Stimulated activated effector memory CD8-positive, alpha-beta T cell treated with anti-CD3 and anti-CD28 coated beads, Interleukin-12 subunit alpha, Interleukin-12 subunit beta, amount 100 ng/mL, for 72 hours (primary cell): ENCODE data around the gene TEDC2.
"Not testable (repeated sequence)": the region's sequence is repeated elsewhere in the genome, so short reads cannot be mapped to it uniquely, and the experiment has no call there.

ENCODE experiments used
- ATAC-seq: fragments of 150-1000 bp; cut with Tn5 transposase; 2 replicates; pipeline ENCODE4 v1.10.0; 2021
- DNase-seq, 2 donors: peaks; one replicate each; pipeline ENCODE4 v3.0.0; 2021 to 2022; ENCODE audit warnings: low spot score in 2 of 2
- H3K27ac Mint-ChIP-seq: one replicate; pipeline ENCODE4 v1.8.0; 2022; ENCODE audit warnings: mild to moderate bottlenecking, mixed read lengths
- H3K36me3 Mint-ChIP-seq: one replicate; pipeline ENCODE4 v1.8.0; 2022; ENCODE audit warnings: mild to moderate bottlenecking, mixed read lengths
- H3K4me1 Mint-ChIP-seq: one replicate; pipeline ENCODE4 v1.8.0; 2022; ENCODE audit warnings: mixed read lengths
- H3K4me3 Mint-ChIP-seq: one replicate; pipeline ENCODE4 v1.8.0; 2022; ENCODE audit warnings: mild to moderate bottlenecking, mixed read lengths
- H3K9me3 Mint-ChIP-seq: one replicate; pipeline ENCODE4 v1.8.0; 2022; ENCODE audit warnings: mixed read lengths

The TEDC2 gene

GRCh38 chr16:2475413-2476344 is 15.8 kb downstream of the TEDC2 start:
- Mint-ChIP-seq H3K36me3 (peaks cover 13% of the 10 kb centered on the region), H3K4me3 (peak overlapping the region; percentile 71), H3K9me3 (no peaks in the 10 kb centered on the region), H3K4me1 (peaks cover 27% of the 10 kb centered on the region), H3K27ac (no peak overlapping the region)
- ATAC-seq (peak; percentile 43), DNase-seq (no peak)

GRCh38 chr16:2476345-2476720 is 16.4 kb downstream of the TEDC2 start:
- ATAC-seq (no peak), DNase-seq (no peak)
- H3K36me3 Mint-ChIP-seq, result peaks cover 13% of the 10 kb centered on the region
- H3K9me3 Mint-ChIP-seq, result no peaks in the 10 kb centered on the region
- peaks cover 27% of the 10 kb centered on the region for H3K4me1 Mint-ChIP-seq
- H3K4me3 Mint-ChIP-seq, result peak overlapping the region; percentile 71
- no peak overlapping the region for H3K27ac Mint-ChIP-seq

- Mint-ChIP-seq H3K27ac (no peak overlapping the region), H3K9me3 (no peaks in the 10 kb centered on the region)
Measured at GRCh38 chr16:2476741-2477140, 16.8 kb downstream of the TEDC2 start.

GRCh38 chr16:2477327-2477726 is 17.4 kb downstream of the TEDC2 start:
- ATAC-seq, result no peak
- DNase-seq, result no peak
- H3K9me3 Mint-ChIP-seq, result no peaks in the 10 kb centered on the region
- H3K36me3 Mint-ChIP-seq, result peaks cover 13% of the 10 kb centered on the region
- H3K4me1 Mint-ChIP-seq, result peaks cover 33% of the 10 kb centered on the region
- H3K27ac Mint-ChIP-seq, result peak overlapping the region; percentile 70
- H3K4me3 Mint-ChIP-seq, result no peak overlapping the region

More at GRCh38 chr16:2476741-2477140, 16.8 kb downstream of the TEDC2 start:
- H3K4me3 Mint-ChIP-seq, result peak overlapping the region; percentile 71
- no peak for DNase-seq
- peaks cover 27% of the 10 kb centered on the region for H3K4me1 Mint-ChIP-seq
- no peak for ATAC-seq
- peaks cover 13% of the 10 kb centered on the region for H3K36me3 Mint-ChIP-seq

GRCh38 chr16:2478279-2478678 is 18.4 kb downstream of the TEDC2 start:
- no peak for ATAC-seq
- no peak overlapping the region for H3K4me3 Mint-ChIP-seq
- H3K4me1 Mint-ChIP-seq, result peaks cover 35% of the 10 kb centered on the region
- no peaks in the 10 kb centered on the region for H3K9me3 Mint-ChIP-seq
- H3K27ac Mint-ChIP-seq, result no peak overlapping the region
- DNase-seq, result no peak
- peaks cover 13% of the 10 kb centered on the region for H3K36me3 Mint-ChIP-seq

DNA sequence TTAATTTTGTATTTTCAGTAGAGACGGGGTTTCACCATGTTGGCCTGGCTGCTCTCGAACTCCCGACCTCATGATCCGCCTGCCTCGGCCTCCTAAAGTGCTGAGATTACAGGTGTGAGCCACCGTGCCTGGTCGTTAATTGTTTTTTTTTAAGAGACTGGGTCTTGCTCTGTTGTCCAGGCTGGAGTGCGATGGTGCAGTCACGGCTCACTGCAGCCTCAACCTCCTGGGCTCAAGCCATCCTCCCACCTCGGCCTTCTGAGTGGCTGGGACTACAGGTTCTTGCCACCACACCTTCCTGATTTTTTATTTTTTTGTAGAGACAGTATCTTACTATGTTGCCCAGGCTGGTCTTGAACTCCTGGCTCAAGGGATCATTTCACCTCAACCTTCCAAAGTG is 20.1 kb downstream of the TEDC2 start:
- ATAC-seq, DNase-seq: not testable (repeated sequence)
- H3K36me3 Mint-ChIP-seq, result peaks cover 13% of the 10 kb centered on the region

DNA sequence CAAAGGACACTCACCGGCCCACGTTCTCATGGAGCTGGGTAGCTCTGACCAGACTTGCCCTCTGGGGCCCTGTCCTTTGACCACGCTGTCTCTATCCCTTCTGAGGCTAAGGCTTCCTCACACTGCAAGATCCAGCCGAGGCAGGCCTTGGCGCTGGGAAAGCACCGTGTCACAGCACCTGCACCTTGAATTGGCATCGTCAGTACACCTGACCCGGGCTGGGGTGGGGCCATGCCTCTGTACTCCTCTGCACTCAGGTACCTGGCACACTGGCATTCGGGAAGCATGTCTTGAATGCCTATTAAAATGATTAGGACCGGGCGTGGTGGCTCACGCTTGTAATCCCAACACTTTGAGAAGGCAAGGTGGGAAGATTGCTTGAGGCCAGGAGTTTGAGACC is 21.0 kb downstream of the TEDC2 start:
- Mint-ChIP-seq H3K36me3 (peaks cover 13% of the 10 kb centered on the region), H3K4me1 (peaks cover 53% of the 10 kb centered on the region), H3K9me3 (no peaks in the 10 kb centered on the region), H3K4me3 (no peak overlapping the region), H3K27ac (peak overlapping the region; percentile 12)
- ATAC-seq, result no peak
- no peak for DNase-seq

More for the DNA sequence above, 20.1 kb downstream of the TEDC2 start:
- Mint-ChIP-seq H3K27ac (peak overlapping the region; percentile 12), H3K4me1 (peaks cover 51% of the 10 kb centered on the region)
- H3K9me3 Mint-ChIP-seq, H3K4me3 Mint-ChIP-seq: not testable (repeated sequence)

DNA sequence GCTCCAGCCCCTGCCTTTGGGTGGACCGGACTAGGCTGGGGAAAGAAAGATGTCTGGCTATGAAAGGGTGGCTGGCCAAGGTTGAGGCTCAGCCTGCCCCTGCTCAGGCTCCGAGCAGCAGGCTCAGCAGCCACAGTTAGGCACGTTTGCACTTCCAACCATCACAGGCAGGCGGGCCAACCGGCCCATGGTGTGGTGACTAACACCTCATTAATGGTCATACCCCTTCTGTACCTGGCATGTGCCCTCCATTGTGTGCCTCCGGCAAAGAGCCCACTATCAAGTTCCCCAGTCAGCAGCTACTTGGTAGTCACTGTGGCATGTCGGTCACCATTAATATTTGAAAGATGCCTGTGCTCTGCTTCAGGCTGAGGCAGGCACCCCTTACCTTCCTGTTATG is 21.8 kb downstream of the TEDC2 start:
- Mint-ChIP-seq H3K4me1 (peaks cover 51% of the 10 kb centered on the region), H3K36me3 (peaks cover 13% of the 10 kb centered on the region), H3K4me3 (no peak overlapping the region), H3K9me3 (no peaks in the 10 kb centered on the region), H3K27ac (peak overlapping the region; percentile 82)
- DNase-seq (no peak), ATAC-seq (no peak)

DNA sequence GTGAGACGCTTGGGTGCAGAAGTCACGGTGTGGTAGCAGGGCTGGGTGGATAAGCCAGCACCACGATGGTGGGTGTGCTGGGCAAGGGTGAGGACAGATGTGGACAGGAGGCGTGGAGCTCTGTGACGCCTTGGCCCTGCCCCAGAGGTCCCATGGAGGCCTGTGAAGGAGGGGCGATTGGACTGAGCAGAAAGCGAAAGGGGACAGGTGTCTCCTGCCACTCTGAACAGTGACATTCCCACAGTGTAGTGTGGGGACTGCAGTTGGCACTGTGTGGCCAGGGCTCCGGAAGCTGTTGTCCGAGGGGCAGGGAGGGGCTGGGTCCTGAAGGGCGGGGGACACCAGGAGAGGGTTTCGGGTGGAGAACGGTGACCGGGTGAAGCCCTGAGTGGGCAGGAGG is 22.3 kb downstream of the TEDC2 start:
- H3K36me3 Mint-ChIP-seq, result peaks cover 13% of the 10 kb centered on the region
- DNase-seq, result no peak
- peak overlapping the region; percentile 82 for H3K27ac Mint-ChIP-seq
- H3K9me3 Mint-ChIP-seq, result no peaks in the 10 kb centered on the region
- H3K4me3 Mint-ChIP-seq, result no peak overlapping the region
- peaks cover 52% of the 10 kb centered on the region for H3K4me1 Mint-ChIP-seq
- no peak for ATAC-seq

- Mint-ChIP-seq H3K4me1 (peaks cover 51% of the 10 kb centered on the region), H3K4me3 (no peak overlapping the region), H3K36me3 (peaks cover 7% of the 10 kb centered on the region), H3K27ac (peak overlapping the region; percentile 82), H3K9me3 (no peaks in the 10 kb centered on the region)
- no peak for ATAC-seq
- no peak for DNase-seq
Measured at GRCh38 chr16:2482708-2483534, 23.0 kb downstream of the TEDC2 start.

GRCh38 chr16:2483939-2484897 is 24.3 kb downstream of the TEDC2 start:
- H3K4me1 Mint-ChIP-seq, result peaks cover 50% of the 10 kb centered on the region
- no peak for ATAC-seq
- H3K27ac Mint-ChIP-seq, result peak overlapping the region; percentile 82
- DNase-seq, result no peak
- no peaks in the 10 kb centered on the region for H3K9me3 Mint-ChIP-seq
- no peaks in the 10 kb centered on the region for H3K36me3 Mint-ChIP-seq
- H3K4me3 Mint-ChIP-seq, result no peak overlapping the region

DNA sequence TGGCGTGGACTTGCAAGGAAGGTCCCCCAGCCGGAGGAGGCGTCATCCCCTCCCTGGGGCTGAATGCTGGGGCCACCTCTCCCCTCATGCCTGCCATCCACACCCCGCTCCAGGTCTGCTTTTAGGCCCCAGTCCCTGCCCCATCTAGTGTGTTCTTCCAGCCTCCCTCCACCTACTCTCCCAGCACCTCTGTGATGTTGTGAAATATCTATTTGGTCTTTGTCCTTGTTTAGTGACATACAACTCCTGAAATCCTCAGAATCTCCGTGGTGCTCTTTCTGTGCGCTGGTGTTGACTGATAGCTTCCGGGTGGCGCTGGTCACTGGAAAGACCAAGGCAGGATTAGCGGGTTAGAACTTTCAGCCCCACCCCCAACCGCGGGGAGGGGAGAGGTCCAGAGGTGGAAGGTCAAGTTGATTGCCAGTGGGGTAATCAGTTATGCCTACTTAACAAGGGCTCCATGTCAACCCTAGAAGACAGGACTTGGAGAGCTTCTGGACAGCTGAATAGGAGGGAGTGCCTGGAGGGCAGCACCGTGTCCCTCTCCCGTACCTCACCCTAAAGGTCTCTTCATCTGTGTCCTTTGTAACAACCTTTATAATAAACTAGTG is 25.1 kb downstream of the TEDC2 start:
- Mint-ChIP-seq H3K4me1 (peaks cover 50% of the 10 kb centered on the region), H3K4me3 (no peak overlapping the region), H3K9me3 (no peaks in the 10 kb centered on the region), H3K27ac (peak overlapping the region; percentile 82), H3K36me3 (no peaks in the 10 kb centered on the region)
- ATAC-seq (no peak), DNase-seq (no peak)

GRCh38 chr16:2485811-2486507 is 26.1 kb downstream of the TEDC2 start:
- no peak for ATAC-seq
- no peaks in the 10 kb centered on the region for H3K36me3 Mint-ChIP-seq
- DNase-seq, result no peak
- H3K27ac Mint-ChIP-seq, result peak overlapping the region; percentile 93
- H3K9me3 Mint-ChIP-seq, result no peaks in the 10 kb centered on the region
- H3K4me3 Mint-ChIP-seq, result no peak overlapping the region
- peaks cover 50% of the 10 kb centered on the region for H3K4me1 Mint-ChIP-seq
